Sigmoid colon (tissue), 7 donors: ENCODE measurements around the gene ATOSB. TPM values are rescaled to one million over a fixed set of nuclear protein-coding genes. Genes with fewer than 3 reads are reported as not detected.

Experiments
- DNase-seq: peaks from one replicate; pipeline ENCODE4 v3.0.0-alpha.2; 2019
- H3K27ac ChIP-seq, 4 donors: fragments of 200-600 bp; sonication (generic); one replicate each; pipeline ENCODE4 v1.5.1; 2016 to 2019; ENCODE audit warnings: mild to moderate bottlenecking in 1 of 4
- H3K27me3 ChIP-seq, 3 donors: fragments of 200-600 bp; sonication (generic); one replicate each; pipeline ENCODE4 v1.5.1; 2019; ENCODE audit warnings: mild to moderate bottlenecking in 1 of 3
- H3K36me3 ChIP-seq, 4 donors: fragments of 200-600 bp; sonication (generic); one replicate each; pipeline ENCODE4 v1.5.1; 2016 to 2019
- H3K4me1 ChIP-seq, 4 donors: fragments of 200-600 bp; sonication (generic); one replicate each; pipeline ENCODE4 v1.5.1; 2017 to 2019
- H3K4me3 ChIP-seq, 4 donors: fragments of 200-600 bp; sonication (generic); one replicate each; pipeline ENCODE4 v1.5.1; 2017 to 2019; ENCODE audit warnings: mild to moderate bottlenecking in 2 of 4, moderate library complexity in 1 of 4
- H3K9me3 ChIP-seq, 4 donors: fragments of 200-600 bp in 3 of 4; sonication (generic) in 3 of 4; one replicate each; pipeline versions ENCODE4 v1.5.1 to v1.6.1; 2013 to 2019
- CTCF ChIP-seq, 4 experiments: fragments of 450-650 bp in 3 of 4; fragments of 200-600 bp in 1 of 4; IDR thresholded peaks; one replicate each; pipeline ENCODE4 v1.5.1; 2016 to 2019; ENCODE audit warnings: antibody characterized with exemption in 4 of 4, mild to moderate bottlenecking in 3 of 4, moderate library complexity in 2 of 4
- EP300 ChIP-seq, 4 donors: sonication (generic); formaldehyde crosslinking; IDR thresholded peaks; one replicate each; pipeline ENCODE4 v1.6.1; 2017; ENCODE audit warnings: antibody characterized with exemption in 4 of 4
- POLR2A ChIP-seq, 2 donors: fragments of 450-650 bp; IDR thresholded peaks; one replicate each; pipeline ENCODE4 v1.6.1; 2016; ENCODE audit warnings: antibody characterized with exemption in 2 of 2, mild to moderate bottlenecking in 2 of 2, moderate library complexity in 2 of 2
- POLR2AphosphoS5 ChIP-seq, 4 donors: sonication (generic); formaldehyde crosslinking; IDR thresholded peaks; one replicate each; pipeline ENCODE4 v1.6.1; 2017; ENCODE audit warnings: antibody characterized with exemption in 4 of 4
- WGBS, 2 donors: extraction: QIAGEN DNeasy Blood & Tissue Kit; methylation state at CpG; one replicate each; pipeline ENCODE4 v1.1.7; 2013; 5-methylcytosine and 5-hydroxymethylcytosine counted together
- intact Hi-C: fragments of 100-400 bp; cut with DNase I; formaldehyde crosslinking; loops from one replicate; pipeline ENCODE4 v1.15.1; 2023
- polyA plus RNA-seq, 3 donors: library from polyadenylated mRNA; stranded (reverse); fragments of 200-250 nt; gene quantifications; one replicate each; pipeline ENCODE4 v1.2.3, GENCODE V29; 2013
- total RNA-seq, 4 donors: library from RNA; depleted of rRNA; stranded (reverse); fragments of >200 nt; gene quantifications; one replicate each; pipeline ENCODE4 v1.1.0, GENCODE V29; 2016
- donor health status: healthy with polysubstance abuse.
- donor health status: Bipolar disorder and iron deficiency.
- donor health status: healthy.

ATOSB gene
- total and polyA plus RNA-seq, 7 donors, result 10.5 to 27.3 (median 19.4) TPM

- Histone ChIP-seq H3K27me3 (no peaks in the 10 kb centered on the region), H3K36me3 (peaks cover 8 to 34% (median 14%) of the 10 kb centered on the region in 4 donors), H3K4me1 (peaks cover 0 to 7% (median 2%) of the 10 kb centered on the region in 4 donors), H3K4me3 (no peak overlapping the region), H3K9me3 (no peaks in the 10 kb centered on the region), H3K27ac (no peak overlapping the region)
- intact Hi-C loops, result no loop called here
- WGBS, 2 donors, result 84 to 89% methylated on average over 2 of the region's 2 CpGs
- no peak for DNase-seq
- TF ChIP-seq POLR2AphosphoS5 (IDR thresholded peaks at IDR 0.05), result no peak
- TF ChIP-seq POLR2A (IDR thresholded peaks at IDR 0.05), result no peak
- no peak for TF ChIP-seq CTCF (IDR thresholded peaks at IDR 0.05)
- TF ChIP-seq EP300 (IDR thresholded peaks at IDR 0.05), result no peak
Measured at GRCh38 chr9:35085078-35085477, 30.6 kb downstream of the ATOSB start.

GRCh38 chr9:35079426-35080341, 36.0 kb downstream of the ATOSB start, which contains the start of gene FANCG:
TSS of gene FANCG (minus strand) at chr9:35079942. CDS start at chr9:35079524, 418 bp downstream.
- Histone ChIP-seq H3K9me3 (no peaks in the 10 kb centered on the region), H3K4me3 (peak within 1 kb of the TSS; percentile 62 to 74 (median 72)), H3K36me3 (no peaks in the 10 kb centered on the region), H3K4me1 (peaks cover 0 to 20% (median 16%) of the 10 kb centered on the region in 4 donors), H3K27me3 (no peaks in the 10 kb centered on the region), H3K27ac (peak within 1 kb of the TSS; percentile 70 to 87 (median 78))
- 0% methylated on average over 67 of the region's 67 CpGs for WGBS, 2 donors
- no peak for TF ChIP-seq CTCF (IDR thresholded peaks at IDR 0.05)
- peak in 3 of 4 donors; percentile 63 to 84 (median 65) for TF ChIP-seq POLR2AphosphoS5 (IDR thresholded peaks at IDR 0.05)
- intact Hi-C loops, result loop anchor here (2.0 kb wide), 2 partner anchors 15 to 23 kb away; partner anchors contain the start of gene STOML2
- DNase-seq, result peak; percentile 95

GRCh38 chr9:35079041-35079425, 36.6 kb downstream of the ATOSB start:
- Histone ChIP-seq H3K27ac (peak overlapping the region; percentile 70 to 87 (median 78)), H3K9me3 (no peaks in the 10 kb centered on the region), H3K4me3 (peak overlapping the region; percentile 62 to 74 (median 72)), H3K36me3 (no peaks in the 10 kb centered on the region), H3K4me1 (peaks cover 0 to 20% (median 16%) of the 10 kb centered on the region in 4 donors), H3K27me3 (no peaks in the 10 kb centered on the region)
- WGBS, 2 donors, result 5 to 8% methylated on average over 10 of the region's 10 CpGs
- peak; percentile 35 for DNase-seq
- intact Hi-C loops, result no loop called here
- TF ChIP-seq POLR2AphosphoS5 (IDR thresholded peaks at IDR 0.05) (no peak), CTCF (IDR thresholded peaks at IDR 0.05) (no peak), POLR2A (IDR thresholded peaks at IDR 0.05) (no peak)

- Histone ChIP-seq H3K4me1 (peaks cover 0 to 21% (median 16%) of the 10 kb centered on the region in 4 donors), H3K9me3 (no peaks in the 10 kb centered on the region), H3K27me3 (no peaks in the 10 kb centered on the region), H3K4me3 (no peak overlapping the region), H3K36me3 (no peaks in the 10 kb centered on the region), H3K27ac (no peak overlapping the region)
- no peak for TF ChIP-seq EP300 (IDR thresholded peaks at IDR 0.05)
- no peak for TF ChIP-seq POLR2AphosphoS5 (IDR thresholded peaks at IDR 0.05)
- TF ChIP-seq CTCF (IDR thresholded peaks at IDR 0.05), result no peak
- no peak for TF ChIP-seq POLR2A (IDR thresholded peaks at IDR 0.05)
- WGBS, 2 donors, result 83 to 84% methylated on average over 4 of the region's 4 CpGs
- intact Hi-C loops, result no loop called here
- DNase-seq, result no peak
Measured at GRCh38 chr9:35078066-35078465, 37.6 kb downstream of the ATOSB start.
